Cerebellar nuclear complex (tissue), 1 donor: ENCODE measurements around the gene MGAT4A.
"Not testable (repeated sequence)": the region's sequence is repeated elsewhere in the genome, so short reads cannot be mapped to it uniquely, and the experiment has no call there.

Experiments
- DNase-seq, 2 experiments: peaks; one replicate each; lab custom pipeline; 2025; lab: John Stamatoyannopoulos, UW

Gene MGAT4A

DNA sequence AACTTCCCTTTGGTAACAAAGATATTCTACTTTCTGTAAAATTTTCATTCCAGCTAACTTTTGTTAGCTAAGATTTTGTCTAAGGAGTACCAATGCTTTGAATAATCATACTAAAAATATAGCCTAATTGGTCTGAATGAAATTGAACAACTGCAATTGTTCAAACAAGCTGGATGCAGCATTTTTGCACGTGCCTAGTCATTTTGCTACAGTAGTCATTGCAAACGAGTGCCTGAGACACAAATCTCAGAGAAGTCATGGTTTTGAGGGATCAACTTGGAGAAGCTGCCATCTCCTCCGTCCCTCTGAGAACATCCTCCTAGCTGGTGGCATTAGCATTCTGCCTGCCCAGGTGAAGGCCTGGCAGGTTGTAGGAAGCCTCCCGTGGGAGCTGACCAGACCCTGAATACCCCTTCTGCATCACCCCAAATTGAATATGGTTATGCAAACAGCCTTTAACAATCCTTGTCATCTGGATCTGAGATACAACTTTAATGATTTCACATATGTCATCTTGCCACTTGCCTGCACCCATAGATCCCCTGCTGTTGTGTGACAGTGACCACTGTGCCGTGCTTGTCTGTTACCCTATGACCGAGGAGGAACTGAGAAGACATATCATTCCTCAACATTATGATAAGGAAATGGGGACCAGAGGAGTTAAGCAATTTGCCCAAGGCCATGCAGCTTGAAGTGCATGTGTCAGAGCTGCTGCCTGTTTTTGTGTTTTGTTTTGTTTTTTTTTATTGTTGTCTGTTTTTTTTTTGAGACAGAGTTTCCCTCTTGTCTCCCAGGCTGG lies 29.1 kb upstream of the MGAT4A start:
- DNase-seq, result no peak

DNA sequence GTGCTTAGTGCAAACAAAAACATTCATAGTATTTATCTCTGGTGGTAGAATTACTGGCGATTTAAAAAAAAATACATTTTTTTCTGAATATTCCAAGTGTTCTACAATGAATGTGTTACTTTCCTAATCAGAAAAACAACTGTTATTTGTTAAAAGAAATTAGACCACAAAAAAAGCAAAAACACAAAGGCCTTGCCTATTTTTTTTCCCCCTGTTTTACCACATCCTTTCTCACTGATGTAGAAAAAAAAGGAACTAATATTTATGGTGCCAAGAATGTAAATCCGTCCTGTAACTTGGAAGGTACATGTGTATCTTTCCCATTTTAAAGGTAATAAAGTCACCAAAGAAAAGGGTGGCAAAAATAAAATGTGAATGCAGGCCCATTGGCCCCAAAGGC lies 28.4 kb upstream of the MGAT4A start:
- DNase-seq, result no peak

DNA sequence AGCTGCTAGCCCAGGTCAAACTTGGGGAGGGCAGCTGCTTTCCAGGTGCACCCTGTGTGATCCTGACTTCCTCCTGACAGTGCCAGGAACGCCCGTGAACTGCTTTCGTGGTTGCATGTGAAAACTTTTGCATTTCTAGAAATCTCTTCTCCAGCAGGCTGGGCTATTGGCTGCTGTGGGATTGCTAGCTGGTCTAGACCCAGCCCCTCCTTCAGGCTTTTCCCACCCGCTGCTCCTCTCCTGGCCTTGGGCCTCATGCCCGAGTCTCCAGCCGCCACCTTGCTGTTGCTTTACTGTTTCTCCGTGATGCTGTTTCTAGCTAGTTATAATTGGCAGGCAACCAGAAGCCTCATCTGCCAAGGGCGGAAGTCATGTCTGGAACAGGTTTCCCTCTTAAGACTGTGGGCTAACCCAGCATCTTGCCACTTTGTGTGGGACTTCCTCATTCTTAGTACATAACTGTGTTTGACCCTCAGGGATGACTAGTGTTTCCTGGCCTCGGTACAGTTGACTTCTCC lies 27.0 kb upstream of the MGAT4A start:
- no peak for DNase-seq

- no peak for DNase-seq
Measured at GRCh38 chr2:98753801-98754200, 22.9 kb upstream of the MGAT4A start.

- not testable (repeated sequence) for DNase-seq
Measured at GRCh38 chr2:98752711-98753110, 21.8 kb upstream of the MGAT4A start.

GRCh38 chr2:98751748-98752147 lies 20.8 kb upstream of the MGAT4A start:
- no peak for DNase-seq

- no peak for DNase-seq
Measured at GRCh38 chr2:98750593-98751282, 19.8 kb upstream of the MGAT4A start.

DNA sequence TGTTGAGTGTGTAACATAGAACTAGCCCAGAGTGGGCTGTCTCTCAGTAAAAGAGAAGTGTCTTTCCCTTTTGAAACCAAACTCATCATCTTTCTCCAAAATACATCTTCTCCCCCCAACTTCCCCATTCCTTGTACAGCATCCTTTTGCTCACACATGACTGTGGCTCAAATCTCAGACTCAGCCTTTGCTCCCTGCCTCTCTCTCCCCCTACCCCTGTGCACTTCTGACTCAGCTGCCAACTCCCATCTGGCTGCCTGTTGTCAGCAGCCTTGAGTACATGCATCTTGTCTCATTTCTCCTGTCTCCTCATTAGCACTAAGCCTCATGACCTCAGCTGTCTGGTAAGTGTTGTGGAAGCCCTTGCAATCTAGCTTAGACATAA lies 18.1 kb upstream of the MGAT4A start:
- no peak for DNase-seq

- DNase-seq, result no peak
Measured at GRCh38 chr2:98748292-98749065, 17.5 kb upstream of the MGAT4A start.

DNA sequence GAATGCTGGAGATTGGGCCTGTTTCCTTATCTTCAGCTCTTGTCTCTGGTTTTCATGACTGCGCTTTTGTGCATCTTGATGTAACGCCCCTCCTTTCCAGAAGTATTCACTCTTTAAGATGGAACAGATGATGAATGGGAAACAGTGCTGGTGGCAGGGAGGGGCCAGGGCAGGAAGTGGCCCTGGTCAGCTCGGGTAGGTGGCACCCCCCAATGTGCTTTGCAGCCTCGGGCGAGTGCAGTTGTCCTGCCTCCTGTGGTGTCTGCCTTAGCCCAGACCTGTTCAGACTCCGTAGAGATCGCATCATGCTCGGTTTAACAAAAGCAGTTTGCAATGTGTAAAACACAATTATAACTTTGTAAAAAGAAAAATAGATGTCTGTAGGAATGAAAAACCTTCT lies 17.0 kb upstream of the MGAT4A start:
- DNase-seq, result no peak

GRCh38 chr2:98746426-98746825 lies 15.5 kb upstream of the MGAT4A start:
- no peak for DNase-seq

- DNase-seq, result no peak
Measured at GRCh38 chr2:98744595-98744994, 13.7 kb upstream of the MGAT4A start.

DNA sequence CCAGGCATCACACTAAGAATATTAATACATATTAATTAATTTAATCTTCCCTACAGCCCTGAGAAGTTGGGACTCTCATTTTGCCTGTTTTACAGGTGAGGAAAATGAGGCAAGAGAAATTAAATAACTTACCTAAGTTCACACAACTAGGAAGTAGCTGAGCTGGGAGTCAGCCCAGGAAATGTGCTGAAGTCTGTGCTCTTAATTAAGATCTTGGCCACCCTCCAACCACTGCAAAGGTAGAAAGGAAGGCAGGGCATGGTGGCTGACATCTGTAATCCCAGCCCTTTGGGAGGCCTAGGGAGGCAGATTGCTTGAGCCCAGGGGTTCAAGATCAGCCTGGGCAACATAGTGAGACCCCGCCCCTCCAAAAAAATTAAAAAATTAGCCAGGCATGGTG lies 12.9 kb upstream of the MGAT4A start:
- no peak for DNase-seq

DNA sequence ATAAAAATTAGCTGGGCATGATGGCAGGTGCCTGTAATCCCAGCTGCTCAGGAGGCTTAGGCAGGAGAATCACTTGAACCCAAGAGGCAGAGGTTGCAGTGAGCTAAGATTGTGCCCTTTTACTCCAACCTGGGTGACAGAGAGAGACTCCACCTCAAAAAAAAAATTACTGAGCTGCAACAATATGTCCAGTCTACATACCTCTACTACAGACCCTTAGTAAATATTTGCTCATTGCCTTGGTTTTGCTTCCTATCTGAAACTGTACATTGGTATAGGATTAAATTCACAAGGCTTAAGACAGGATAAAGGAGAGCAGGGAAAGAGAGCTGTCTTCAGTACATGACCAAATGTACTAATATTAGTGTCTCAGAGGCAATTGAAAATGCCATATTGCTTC lies 8.1 kb upstream of the MGAT4A start:
- no peak for DNase-seq

GRCh38 chr2:98738304-98738703 lies 7.4 kb upstream of the MGAT4A start:
- no peak for DNase-seq

- no peak for DNase-seq
Measured at GRCh38 chr2:98737848-98738247, 6.9 kb upstream of the MGAT4A start.

GRCh38 chr2:98736464-98736889 lies 5.5 kb upstream of the MGAT4A start:
- no peak for DNase-seq

DNA sequence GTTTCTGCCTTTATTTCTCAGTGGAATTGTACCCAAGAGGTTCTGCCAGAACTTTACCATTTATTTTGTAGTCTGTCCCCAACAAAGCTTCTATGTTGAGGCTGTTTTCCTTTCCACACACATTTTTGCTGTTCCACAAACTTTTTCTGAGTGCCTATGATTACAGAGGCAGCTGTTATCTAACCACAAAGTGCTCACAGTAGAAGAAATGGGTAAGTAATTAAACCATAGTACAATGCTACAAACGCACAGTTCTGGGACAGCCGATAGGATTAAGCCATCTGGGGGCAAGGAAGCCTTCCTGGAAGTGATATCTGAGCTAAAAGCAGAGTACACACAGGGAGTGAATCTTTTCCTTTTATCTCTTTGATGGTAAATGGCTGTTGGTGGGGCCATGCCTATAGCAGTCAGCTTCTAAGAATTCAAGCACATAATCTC lies 3.9 kb upstream of the MGAT4A start:
- no peak for DNase-seq

- no peak for DNase-seq
Measured at GRCh38 chr2:98734162-98734561, 3.2 kb upstream of the MGAT4A start.

DNA sequence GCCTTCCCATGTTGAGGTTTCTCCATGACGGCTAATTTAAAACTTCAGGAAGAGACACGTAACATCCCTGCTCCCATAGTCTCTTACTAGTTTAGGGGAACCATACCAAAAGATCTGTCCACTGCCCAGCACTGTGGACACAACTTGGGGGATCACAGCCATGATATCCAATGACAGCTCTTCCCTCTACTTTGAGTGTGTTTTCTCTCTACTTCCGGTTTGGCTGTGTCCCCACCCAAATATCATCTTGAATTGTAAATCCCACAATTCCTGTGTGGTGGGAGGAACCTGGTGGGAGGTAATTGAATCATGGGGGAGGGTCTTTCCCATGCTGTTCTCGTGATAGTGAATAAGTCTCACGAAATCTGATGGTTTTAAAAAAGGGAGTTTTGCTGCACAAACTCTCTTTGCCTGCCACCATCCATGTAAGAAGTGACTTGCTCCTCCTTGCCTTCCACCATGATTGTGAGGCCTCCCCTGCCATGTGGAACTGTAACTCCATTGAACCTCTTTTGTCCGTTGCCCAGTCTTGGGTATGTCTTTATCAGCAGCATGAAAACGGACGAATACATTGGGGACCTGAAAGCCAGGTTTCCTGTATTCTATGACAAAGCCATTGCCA lies 1.6 kb upstream of the MGAT4A start:
- DNase-seq, result no peak

DNA sequence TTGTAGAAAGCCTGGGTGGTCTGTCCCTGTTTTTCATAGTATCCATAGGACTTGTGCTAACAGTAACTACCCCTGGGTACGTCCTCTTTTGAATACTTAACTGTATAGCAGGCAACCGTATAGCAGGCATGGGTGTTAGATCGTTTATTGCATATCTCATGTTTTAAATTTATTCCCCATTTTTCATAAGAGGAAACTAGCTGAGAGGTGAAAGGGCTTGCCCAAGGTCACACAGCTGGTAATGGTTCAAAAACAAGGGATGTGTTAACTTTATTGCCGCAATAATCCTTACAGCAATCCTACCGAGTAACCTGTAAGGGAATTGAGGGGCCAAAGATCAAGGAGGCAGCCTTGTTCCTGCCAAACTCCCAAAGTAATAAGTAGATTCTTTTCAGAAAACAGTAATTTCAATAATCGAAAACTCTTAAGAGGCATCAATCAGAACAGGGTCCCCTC lies 990 bp upstream of the MGAT4A start:
- DNase-seq, result no peak

- DNase-seq, result no peak
Measured at GRCh38 chr2:98730707-98731040, 258 bp downstream of the MGAT4A start.
